CD14-positive monocyte (primary cell): Measurements from ENCODE around the gene ERC1. TPM values are rescaled to one million over a fixed set of nuclear protein-coding genes. Genes with fewer than 3 reads are reported as not detected.

Experiments
- DNase-seq, 3 donors: peaks; one replicate each; pipeline ENCODE4 v3.0.0-alpha.2; 2011 to 2022
- H2AFZ ChIP-seq: 2 replicates; pipeline ENCODE4 v1.6.0; 2012; ENCODE audit warnings: mild to moderate bottlenecking, low read depth, low read length, inconsistent platforms; ENCODE audit not compliant: insufficient read depth, poor library complexity, severe bottlenecking
- H3K27ac ChIP-seq, 2 donors: 1 replicate in 1 of 2; 2 replicates in 1 of 2; pipeline ENCODE4 v1.5.1; 2012 to 2013; ENCODE audit warnings: low read length in 2 of 2, control low read depth in 1 of 2, inconsistent platforms in 1 of 2, low read depth in 1 of 2, mild to moderate bottlenecking in 1 of 2
- H3K27me3 ChIP-seq, 2 donors: one replicate each; pipeline versions ENCODE4 v1.6.0 to v1.6.1; 2011 to 2013; ENCODE audit warnings: low read length in 2 of 2; ENCODE audit not compliant: control insufficient read depth in 2 of 2, insufficient read depth in 2 of 2
- H3K36me3 ChIP-seq, 2 donors: replicated peaks in 1 of 2; 1 replicate in 1 of 2; 2 replicates in 1 of 2; pipeline versions ENCODE4 v1.5.1 to v1.6.1; 2012 to 2013; ENCODE audit warnings: low read length in 2 of 2, control low read depth in 1 of 2, inconsistent platforms in 1 of 2, mild to moderate bottlenecking in 1 of 2; ENCODE audit not compliant: insufficient read depth in 2 of 2, control insufficient read depth in 1 of 2
- H3K4me1 ChIP-seq, 2 donors: 1 replicate in 1 of 2; 2 replicates in 1 of 2; pipeline versions ENCODE4 v1.5.1 to v1.6.1; 2012 to 2013; ENCODE audit warnings: low read length in 2 of 2, control low read depth in 1 of 2, inconsistent platforms in 1 of 2, mild to moderate bottlenecking in 1 of 2, moderate library complexity in 1 of 2; ENCODE audit not compliant: insufficient read depth in 2 of 2, control insufficient read depth in 1 of 2
- H3K4me2 ChIP-seq: replicated peaks from 2 replicates; pipeline ENCODE3; 2012; ENCODE audit warnings: low read length, moderate library complexity, mild to moderate bottlenecking; ENCODE audit not compliant: poor library complexity, severe bottlenecking; ENCODE audit errors: extremely low read depth
- H3K4me3 ChIP-seq, 3 experiments: fragments of 200-600 bp in 1 of 3; sonication (generic) in 1 of 3; replicated peaks in 1 of 3; 1 replicate in 2 of 3; 2 replicates in 1 of 3; pipeline ENCODE4 v1.5.1; 2011 to 2013; ENCODE audit warnings: low read length in 3 of 3, mild to moderate bottlenecking in 3 of 3, control low read depth in 2 of 3, low read depth in 2 of 3, inconsistent platforms in 1 of 3, moderate library complexity in 1 of 3
- H3K79me2 ChIP-seq: 2 replicates; pipeline ENCODE4 v1.6.0; 2012; ENCODE audit warnings: mild to moderate bottlenecking, control low read depth, inconsistent platforms, low read length, moderate library complexity; ENCODE audit not compliant: insufficient read depth
- H3K9ac ChIP-seq: 2 replicates; pipeline ENCODE4 v1.6.0; 2017; ENCODE audit warnings: low read length, mild to moderate bottlenecking; ENCODE audit not compliant: insufficient read depth, poor library complexity, severe bottlenecking
- H3K9me3 ChIP-seq, 2 donors: replicated peaks in 1 of 2; 1 replicate in 1 of 2; 2 replicates in 1 of 2; pipeline versions ENCODE4 v1.5.1 to v1.6.1; 2012 to 2013; ENCODE audit warnings: low read length in 2 of 2, control low read depth in 1 of 2; ENCODE audit not compliant: control insufficient read depth in 1 of 2, insufficient read depth in 1 of 2
- H4K20me1 ChIP-seq: 2 replicates; pipeline ENCODE4 v1.6.0; 2012; ENCODE audit warnings: mild to moderate bottlenecking, low read length, control low read depth, moderate library complexity; ENCODE audit not compliant: insufficient read depth
- H3K27ac Mint-ChIP-seq, 7 donors: one replicate each; pipeline ENCODE4 v1.8.0; 2020; ENCODE audit warnings: mild to moderate bottlenecking in 7 of 7, mixed read lengths in 7 of 7, moderate library complexity in 6 of 7, inconsistent platforms in 2 of 7
- H3K27me3 Mint-ChIP-seq, 3 donors: one replicate each; pipeline ENCODE4 v1.8.0; 2021 to 2022; ENCODE audit warnings: low read depth in 3 of 3, mild to moderate bottlenecking in 3 of 3, mixed read lengths in 3 of 3, moderate library complexity in 3 of 3, inconsistent platforms in 1 of 3
- H3K36me3 Mint-ChIP-seq, 2 donors: one replicate each; pipeline ENCODE4 v1.8.0; 2020; ENCODE audit warnings: mixed read lengths in 2 of 2, inconsistent platforms in 1 of 2, mild to moderate bottlenecking in 1 of 2
- H3K4me1 Mint-ChIP-seq: one replicate; pipeline ENCODE4 v1.8.0; 2020; ENCODE audit warnings: mild to moderate bottlenecking, mixed read lengths
- H3K4me3 Mint-ChIP-seq, 2 donors: one replicate each; pipeline ENCODE4 v1.8.0; 2020; ENCODE audit warnings: mild to moderate bottlenecking in 2 of 2, mixed read lengths in 2 of 2, moderate library complexity in 1 of 2
- H3K9me3 Mint-ChIP-seq, 7 donors: one replicate each; pipeline ENCODE4 v1.8.0; 2020 to 2022; ENCODE audit warnings: mixed read lengths in 7 of 7, mild to moderate bottlenecking in 6 of 7, moderate library complexity in 6 of 7, inconsistent platforms in 2 of 7
- CTCF ChIP-seq: fragments of 200-600 bp; IDR thresholded peaks from one replicate; pipeline ENCODE4 v1.8.0; 2022; ENCODE audit warnings: antibody characterized with exemption, mild to moderate bottlenecking
- WGBS: methylation state at CpG from one replicate; pipeline ENCODE4 v1.1.5; 2013; ENCODE audit warnings: missing lambda C conversion rate; ENCODE audit not compliant: insufficient coverage; 5-methylcytosine and 5-hydroxymethylcytosine counted together
- intact Hi-C, 2 donors: fragments of 100-400 bp; cut with micrococcal nuclease; formaldehyde crosslinking; loops; one replicate each; pipeline versions ENCODE4 v1.15.0 to v1.15.1; 2023
- polyA plus RNA-seq, 3 donors: library from polyadenylated mRNA; depleted of rRNA in 1 of 3; unstranded in 2 of 3; stranded (reverse) in 1 of 3; fragments of 300-500 nt in 2 of 3; fragments of >200 nt in 1 of 3; fragmentation: Illumina TruSeq in 2 of 3; gene quantifications; 1 replicate in 2 of 3; 2 replicates in 1 of 3; pipeline ENCODE4 v1.2.3, GENCODE V29; 2012 to 2021

The ERC1 gene
- polyA plus RNA-seq, 3 donors, result 4.0 to 14.3 (median 5.1) TPM

- no peak for TF ChIP-seq CTCF
- H3K36me3 Mint-ChIP-seq, result peaks cover 0 to 12% of the 10 kb centered on the region in 2 donors
- no peak overlapping the region for H3K4me2 ChIP-seq
- no peaks in the 10 kb centered on the region for H3K4me1 Mint-ChIP-seq
- no peak overlapping the region for H3K4me3 ChIP-seq
- no peak overlapping the region for H3K9ac ChIP-seq
- no peak overlapping the region for H3K4me3 Mint-ChIP-seq
- H4K20me1 ChIP-seq, result no peaks in the 10 kb centered on the region
- H3K27ac ChIP-seq, result no peak overlapping the region
- intact Hi-C loops, result no loop called here
- no peaks in the 10 kb centered on the region for H3K9me3 Mint-ChIP-seq
- no peaks in the 10 kb centered on the region for H3K27me3 ChIP-seq
- DNase-seq, result no peak
- H3K79me2 ChIP-seq, result no peaks in the 10 kb centered on the region
- WGBS, result no CpG with 5 or more reads among the region's 1 CpG
- H3K36me3 ChIP-seq, result no peaks in the 10 kb centered on the region
- H3K27ac Mint-ChIP-seq, result no peak overlapping the region
- H3K4me1 ChIP-seq, result no peaks in the 10 kb centered on the region
- H2AFZ ChIP-seq, result no peak overlapping the region
- peaks cover 0 to 2% (median 2%) of the 10 kb centered on the region in 3 donors for H3K27me3 Mint-ChIP-seq
- no peaks in the 10 kb centered on the region for H3K9me3 ChIP-seq
Measured at GRCh38 chr12:1357711-1358110, 366.7 kb downstream of the ERC1 start.

- no peaks in the 10 kb centered on the region for H3K79me2 ChIP-seq
- Mint-ChIP-seq H3K36me3 (peaks cover 4 to 13% of the 10 kb centered on the region in 2 donors), H3K4me3 (no peak overlapping the region), H3K4me1 (no peaks in the 10 kb centered on the region), H3K27ac (peak overlapping the region in 2 of 7 donors; percentile 33 to 39), H3K9me3 (no peaks in the 10 kb centered on the region), H3K27me3 (peaks cover 0 to 2% (median 2%) of the 10 kb centered on the region in 3 donors)
- WGBS, result no CpG with 5 or more reads among the region's 2 CpGs
- peaks cover 0 to 5% of the 10 kb centered on the region in 2 donors for H3K36me3 ChIP-seq
- H3K9ac ChIP-seq, result no peak overlapping the region
- intact Hi-C loops, result no loop called here
- H3K27me3 ChIP-seq, result no peaks in the 10 kb centered on the region
- H3K27ac ChIP-seq, result no peak overlapping the region
- H3K9me3 ChIP-seq, result no peaks in the 10 kb centered on the region
- no peak overlapping the region for H3K4me3 ChIP-seq
- H2AFZ ChIP-seq, result no peak overlapping the region
- no peaks in the 10 kb centered on the region for H4K20me1 ChIP-seq
- no peaks in the 10 kb centered on the region for H3K4me1 ChIP-seq
- no peak for TF ChIP-seq CTCF
- H3K4me2 ChIP-seq, result no peak overlapping the region
- DNase-seq, result no peak
Measured at GRCh38 chr12:1360441-1361210, 369.6 kb downstream of the ERC1 start.
